ENCODE data around the gene IFI6. TPM values are rescaled to one million over a fixed set of nuclear protein-coding genes. Genes with fewer than 3 reads are reported as not detected.
"Not testable (repeated sequence)": the region's sequence is repeated elsewhere in the genome, so short reads cannot be mapped to it uniquely, and the experiment has no call there.

IFI6 gene
- total RNA-seq, 2 donors from 2014 or later, result 18.0 to 25.1 TPM

- Histone ChIP-seq H3K27ac (no peak overlapping the region), H3K36me3 (no peaks in the 10 kb centered on the region), H3K9me3 (no peaks in the 10 kb centered on the region), H3K4me3 (no peak overlapping the region), H3K27me3 (no peaks in the 10 kb centered on the region), H3K9ac (ENCODE audit: low read depth in 2 of 2, low read length in 2 of 2) (no peak overlapping the region), H3K4me1 (no peaks in the 10 kb centered on the region)
- no peak for DNase-seq
- intact Hi-C loops (cut with DNase I), result no loop called here
- no peak for TF ChIP-seq CTCF (IDR thresholded peaks at IDR 0.05)
These were observed 50.7 kb downstream of the IFI6 start for GRCh38 chr1:27621051-27621920.

DNA sequence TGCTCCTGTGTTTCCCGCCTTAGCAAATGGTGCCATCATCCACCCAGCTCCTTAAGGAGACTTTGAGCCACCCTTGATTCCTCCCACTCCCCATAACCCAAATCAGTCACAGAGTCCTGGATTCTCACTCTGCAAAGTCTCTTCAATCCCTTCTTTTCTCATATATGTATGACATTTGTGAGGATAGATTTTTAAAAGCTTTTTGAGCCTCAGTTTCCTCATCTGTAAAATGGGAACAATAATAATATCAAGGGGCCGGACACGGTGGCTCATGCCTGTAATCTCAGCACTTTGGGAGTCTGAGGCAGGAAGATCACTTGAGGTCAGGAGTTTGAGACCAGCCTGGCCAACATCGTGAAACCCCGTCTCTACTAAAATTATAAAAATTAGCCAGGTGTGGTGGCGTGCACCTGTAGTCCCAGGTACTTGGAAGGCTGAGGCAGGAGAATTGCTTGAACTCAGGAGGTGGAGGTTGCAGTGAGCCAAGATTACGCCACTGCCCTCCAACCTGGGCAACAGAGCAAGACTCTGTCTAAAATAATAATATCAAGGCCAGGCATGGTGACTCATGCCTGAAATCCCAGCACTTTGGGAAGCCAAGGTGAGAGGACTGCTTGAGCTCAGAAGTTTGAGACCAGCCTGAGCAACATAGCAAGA, 52.1 kb downstream of the IFI6 start:
- H3K27ac ChIP-seq; DNase-seq; H3K36me3 ChIP-seq; H3K4me3 ChIP-seq; H3K4me1 ChIP-seq; H3K9me3 ChIP-seq; H3K27me3 ChIP-seq; intact Hi-C loops (cut with DNase I); H3K9ac ChIP-seq (ENCODE audit: low read depth in 2 of 2, low read length in 2 of 2): not testable (repeated sequence)

DNA sequence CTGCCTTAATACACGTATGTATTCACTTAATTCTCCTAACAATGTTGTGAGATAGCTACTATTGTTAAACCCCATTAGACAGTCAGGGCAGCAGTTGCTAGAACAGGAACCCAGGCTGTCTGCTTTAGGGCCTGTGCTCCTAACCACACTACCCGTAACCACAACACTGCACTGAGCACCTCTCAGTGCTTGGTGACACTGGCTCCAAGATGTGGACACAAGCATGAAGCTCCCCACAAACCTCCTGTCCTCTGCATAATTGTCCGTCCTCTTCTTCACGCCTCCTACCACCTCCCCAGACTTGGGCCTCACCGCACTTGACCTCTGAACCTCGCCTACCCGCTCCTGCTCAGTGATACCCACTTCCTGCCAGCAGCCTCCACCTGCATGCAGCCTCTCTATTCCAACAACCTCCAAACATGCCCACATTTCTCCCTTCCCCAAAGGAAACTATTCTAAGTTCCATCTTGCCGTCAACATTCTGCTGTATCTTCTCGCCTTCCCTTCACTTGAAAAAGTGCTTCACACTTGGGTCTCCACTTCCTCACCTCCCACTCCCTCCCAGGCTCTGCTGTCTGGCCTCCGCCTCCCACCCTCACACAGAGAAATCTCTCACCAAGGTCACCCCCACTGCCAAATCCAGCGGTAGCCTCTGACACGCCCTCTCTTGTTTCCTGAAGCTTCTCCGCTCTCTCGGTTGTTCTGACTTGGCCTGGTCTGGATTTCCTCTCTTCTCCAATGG, 53.5 kb downstream of the IFI6 start:
- Histone ChIP-seq H3K9ac (ENCODE audit: low read depth in 2 of 2, low read length in 2 of 2) (no peak overlapping the region), H3K4me3 (no peak overlapping the region), H3K4me1 (no peaks in the 10 kb centered on the region), H3K9me3 (no peaks in the 10 kb centered on the region), H3K27me3 (no peaks in the 10 kb centered on the region), H3K36me3 (no peaks in the 10 kb centered on the region), H3K27ac (no peak overlapping the region)
- no peak for DNase-seq
- no peak for TF ChIP-seq CTCF (IDR thresholded peaks at IDR 0.05)
- intact Hi-C loops (cut with DNase I), result no loop called here

DNA sequence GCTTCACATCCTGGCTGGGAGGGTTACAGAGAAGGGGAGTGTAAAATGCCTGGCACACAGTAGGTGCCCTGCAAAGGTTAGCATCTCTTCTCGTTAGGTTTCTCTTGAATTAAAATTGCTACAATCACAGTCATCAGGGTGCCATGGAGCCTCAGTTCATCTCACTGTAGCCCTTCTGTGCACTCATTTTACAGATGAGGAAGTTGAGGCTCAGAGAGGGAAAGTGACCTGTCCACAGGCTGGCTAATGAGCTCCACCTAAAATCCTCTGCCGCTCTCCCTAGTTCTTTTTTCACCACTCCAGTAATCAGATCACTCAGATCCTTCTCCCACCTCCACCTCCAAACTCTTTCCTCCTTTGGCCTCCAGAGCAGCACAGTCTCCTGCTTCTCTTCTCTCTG, 54.6 kb downstream of the IFI6 start:
- DNase-seq, result no peak
- no peak overlapping the region for H3K9ac ChIP-seq (ENCODE audit: low read depth in 2 of 2, low read length in 2 of 2)
- H3K27me3 ChIP-seq, result no peaks in the 10 kb centered on the region
- no peaks in the 10 kb centered on the region for H3K36me3 ChIP-seq
- no peaks in the 10 kb centered on the region for H3K4me1 ChIP-seq
- H3K27ac ChIP-seq, result no peak overlapping the region
- no peak overlapping the region for H3K4me3 ChIP-seq
- TF ChIP-seq CTCF (IDR thresholded peaks at IDR 0.05), result no peak
- H3K9me3 ChIP-seq, result no peaks in the 10 kb centered on the region
- intact Hi-C loops (cut with DNase I), result no loop called here

DNA sequence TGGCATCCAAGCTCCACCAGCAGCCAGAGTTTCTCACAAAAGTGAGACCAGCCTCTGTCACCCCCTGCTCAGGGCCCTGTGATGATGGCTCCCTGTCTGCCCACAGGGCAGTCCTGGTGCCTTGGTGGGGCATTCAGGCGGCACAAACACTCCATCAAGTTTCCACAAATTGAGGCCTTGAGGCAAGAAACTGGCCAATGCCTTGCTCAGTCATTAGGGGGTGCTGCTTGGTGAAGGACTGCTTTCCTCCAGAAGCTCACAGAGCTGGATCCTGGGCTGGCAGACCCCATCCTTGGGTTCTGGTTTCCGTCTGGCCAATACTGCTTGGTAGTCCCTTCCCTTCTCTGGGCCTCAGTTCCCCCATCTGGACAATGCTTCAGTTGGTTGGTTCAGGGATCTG, 55.6 kb downstream of the IFI6 start:
- intact Hi-C loops (cut with DNase I), result no loop called here
- H3K9ac ChIP-seq (ENCODE audit: low read depth in 2 of 2, low read length in 2 of 2), result no peak overlapping the region
- no peak overlapping the region for H3K27ac ChIP-seq
- no peak overlapping the region for H3K4me3 ChIP-seq
- no peaks in the 10 kb centered on the region for H3K9me3 ChIP-seq
- no peaks in the 10 kb centered on the region for H3K27me3 ChIP-seq
- TF ChIP-seq CTCF (IDR thresholded peaks at IDR 0.05), result no peak
- no peak for DNase-seq
- H3K36me3 ChIP-seq, result no peaks in the 10 kb centered on the region
- H3K4me1 ChIP-seq, result no peaks in the 10 kb centered on the region

Other genes with a start within 250 kb of the IFI6 start
- 100 to 1,000 TPM; 120 to 168 TPM for gene WASF2, start 182.0 kb downstream of the IFI6 start, total RNA-seq
- gene AHDC1, start 68.0 kb downstream of the IFI6 start, total RNA-seq, result 10 to 100 TPM; 18.4 to 26.8 TPM
- 1 to 10 TPM; 1.4 to 2.0 TPM for gene FGR, start 37.0 kb downstream of the IFI6 start, total RNA-seq
- 10 to 100 TPM; 10.5 to 11.3 TPM for gene FAM76A, start 53.8 kb upstream of the IFI6 start, total RNA-seq
- gene STX12, start 101.0 kb upstream of the IFI6 start, total RNA-seq, result 10 to 100 TPM; 49.2 to 65.0 TPM
- gene PPP1R8, start 158.6 kb upstream of the IFI6 start, total RNA-seq, result 10 to 100 TPM; 31.8 to 39.2 TPM
- 10 to 100 TPM in 1 of 2 donors, 1 to 10 TPM in 1; 6.8 to 12.6 TPM for gene THEMIS2, start 200.4 kb upstream of the IFI6 start, total RNA-seq
- gene RPA2, start 242.4 kb upstream of the IFI6 start, total RNA-seq, result 10 to 100 TPM; 14.3 to 30.7 TPM

Measured in colonic mucosa (tissue), 4 donors.